OCI-LY1 (cell line): Measurements from ENCODE around the gene CAMTA1.

Experiments
- CTCF ChIP-seq: fragments of 200-600 bp; sonication (generic), shearing (Covaris generic); IDR thresholded peaks from 2 replicates; pipeline ENCODE4 v1.5.1; 2017; ENCODE audit warnings: mild to moderate bottlenecking, antibody characterized with exemption, low read length, moderate library complexity, mixed read lengths
- EZH2 ChIP-seq: fragments of 200-600 bp; sonication (generic), shearing (Covaris generic); IDR thresholded peaks from 2 replicates; pipeline ENCODE4 v1.8.0; 2017; ENCODE audit warnings: borderline replicate concordance, mixed run types, mild to moderate bottlenecking, antibody characterized with exemption, low read length, moderate library complexity, mixed read lengths

- no peak for TF ChIP-seq EZH2
- no peak for TF ChIP-seq CTCF
Measured at GRCh38 chr1:7684132-7684531, 898.9 kb downstream of the CAMTA1 start.
